ENCODE data around the gene KTN1.

Gene KTN1, protein sequence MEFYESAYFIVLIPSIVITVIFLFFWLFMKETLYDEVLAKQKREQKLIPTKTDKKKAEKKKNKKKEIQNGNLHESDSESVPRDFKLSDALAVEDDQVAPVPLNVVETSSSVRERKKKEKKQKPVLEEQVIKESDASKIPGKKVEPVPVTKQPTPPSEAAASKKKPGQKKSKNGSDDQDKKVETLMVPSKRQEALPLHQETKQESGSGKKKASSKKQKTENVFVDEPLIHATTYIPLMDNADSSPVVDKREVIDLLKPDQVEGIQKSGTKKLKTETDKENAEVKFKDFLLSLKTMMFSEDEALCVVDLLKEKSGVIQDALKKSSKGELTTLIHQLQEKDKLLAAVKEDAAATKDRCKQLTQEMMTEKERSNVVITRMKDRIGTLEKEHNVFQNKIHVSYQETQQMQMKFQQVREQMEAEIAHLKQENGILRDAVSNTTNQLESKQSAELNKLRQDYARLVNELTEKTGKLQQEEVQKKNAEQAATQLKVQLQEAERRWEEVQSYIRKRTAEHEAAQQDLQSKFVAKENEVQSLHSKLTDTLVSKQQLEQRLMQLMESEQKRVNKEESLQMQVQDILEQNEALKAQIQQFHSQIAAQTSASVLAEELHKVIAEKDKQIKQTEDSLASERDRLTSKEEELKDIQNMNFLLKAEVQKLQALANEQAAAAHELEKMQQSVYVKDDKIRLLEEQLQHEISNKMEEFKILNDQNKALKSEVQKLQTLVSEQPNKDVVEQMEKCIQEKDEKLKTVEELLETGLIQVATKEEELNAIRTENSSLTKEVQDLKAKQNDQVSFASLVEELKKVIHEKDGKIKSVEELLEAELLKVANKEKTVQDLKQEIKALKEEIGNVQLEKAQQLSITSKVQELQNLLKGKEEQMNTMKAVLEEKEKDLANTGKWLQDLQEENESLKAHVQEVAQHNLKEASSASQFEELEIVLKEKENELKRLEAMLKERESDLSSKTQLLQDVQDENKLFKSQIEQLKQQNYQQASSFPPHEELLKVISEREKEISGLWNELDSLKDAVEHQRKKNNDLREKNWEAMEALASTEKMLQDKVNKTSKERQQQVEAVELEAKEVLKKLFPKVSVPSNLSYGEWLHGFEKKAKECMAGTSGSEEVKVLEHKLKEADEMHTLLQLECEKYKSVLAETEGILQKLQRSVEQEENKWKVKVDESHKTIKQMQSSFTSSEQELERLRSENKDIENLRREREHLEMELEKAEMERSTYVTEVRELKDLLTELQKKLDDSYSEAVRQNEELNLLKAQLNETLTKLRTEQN (N-terminal part only)

DNA sequence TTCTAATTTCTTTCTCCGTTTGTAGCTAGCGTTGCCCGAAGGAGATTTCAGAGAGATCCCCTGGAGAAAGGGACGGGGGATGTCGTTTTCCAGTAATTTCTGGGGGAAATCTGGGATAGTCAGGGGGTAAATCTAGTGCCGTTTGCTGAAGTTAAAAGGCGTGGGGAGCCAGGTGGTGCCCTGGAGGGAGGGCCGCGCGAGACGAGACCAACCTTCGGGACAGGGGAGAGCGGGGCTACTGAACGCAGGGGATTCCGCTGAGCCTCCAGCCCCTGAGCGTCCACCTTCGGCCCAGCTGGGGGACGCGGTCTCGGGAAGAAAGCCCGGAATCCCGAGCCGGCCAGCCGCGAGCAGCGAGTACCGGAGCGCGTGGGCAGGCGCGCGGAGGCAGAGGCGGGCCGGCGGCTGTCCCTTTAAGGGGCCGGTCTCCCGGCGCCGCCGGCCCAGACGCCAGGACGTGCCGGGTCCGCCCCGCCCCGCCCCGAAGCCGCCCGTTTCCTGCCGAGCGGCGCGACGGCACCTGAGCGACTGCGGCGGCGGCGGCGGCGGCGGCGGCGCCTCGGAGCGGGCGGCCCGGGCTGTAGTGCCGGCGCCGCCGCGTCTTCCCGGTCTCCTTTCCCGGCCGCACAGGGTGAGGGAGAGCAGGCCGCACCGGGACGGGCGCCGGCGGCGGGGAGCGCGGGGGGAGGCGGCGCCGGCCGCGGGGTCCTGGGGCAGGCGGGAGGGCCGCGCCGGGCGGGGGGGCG, at the start of gene KTN1:
KTN1 (plus strand) TSS at position 484 of the 746 bp plus-strand sequence. CDS start 31,842 bp downstream, outside the sequence.
- peak; percentile 60 to 61 for DNase-seq (ENCODE audit: low read depth in 2 of 2, low spot score in 1 of 2)

DNA sequence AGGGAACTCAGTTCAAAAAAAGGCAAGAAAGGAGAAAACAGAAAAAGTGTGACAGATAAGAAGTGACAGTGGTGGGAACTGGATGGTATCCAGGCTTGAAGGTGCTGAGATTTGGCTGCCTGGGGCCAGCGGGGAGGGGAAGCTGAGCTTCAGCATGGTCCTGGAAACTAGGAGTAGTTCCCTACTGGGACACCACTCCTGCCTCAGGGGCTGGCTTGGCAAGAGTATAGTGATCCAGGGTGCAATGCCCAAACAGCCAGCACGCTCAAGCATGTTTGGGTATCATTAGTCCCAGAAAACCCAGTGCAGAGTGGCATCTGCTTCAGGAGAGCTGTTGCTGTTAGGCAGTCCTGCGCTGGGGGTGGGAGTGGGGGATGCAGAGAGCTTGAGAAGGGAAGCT, 49.5 kb upstream of the KTN1 start:
- no peak for DNase-seq (ENCODE audit: low read depth in 2 of 2, low spot score in 1 of 2)

DNA sequence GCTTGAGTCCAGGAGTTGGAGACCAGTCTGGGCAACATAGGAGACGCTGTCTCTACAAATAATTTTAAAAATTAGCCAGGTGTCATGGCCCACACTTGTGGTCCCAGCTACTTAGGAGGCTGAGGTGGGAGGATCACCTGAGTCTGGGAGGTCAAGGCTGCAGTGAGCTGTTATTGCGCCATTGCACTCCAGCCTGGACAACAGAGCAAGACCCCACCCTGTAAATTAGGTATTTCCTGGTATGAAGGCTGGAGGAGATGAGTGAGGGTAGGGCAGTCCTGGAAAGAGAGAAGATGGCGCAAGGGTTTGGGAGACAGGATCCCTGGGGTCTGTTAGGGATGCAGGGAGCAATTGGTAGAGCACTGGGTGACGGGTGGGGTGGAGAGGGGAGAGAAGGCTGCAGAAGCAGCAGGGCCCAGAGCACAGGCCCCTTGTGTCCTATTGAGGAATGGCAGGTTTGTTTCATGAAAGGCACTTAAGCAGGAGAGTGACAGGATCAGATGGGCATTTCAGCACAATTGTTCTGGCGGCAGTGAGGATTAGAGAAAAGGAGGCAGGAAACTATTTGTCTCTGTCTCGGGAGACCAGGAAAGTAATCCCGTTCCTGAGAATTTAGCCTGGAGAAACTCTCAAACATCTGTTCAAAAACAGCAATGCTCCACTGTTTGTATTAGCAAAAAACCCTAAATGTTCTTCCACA, 47.2 kb upstream of the KTN1 start:
- DNase-seq (ENCODE audit: low read depth in 2 of 2, low spot score in 1 of 2), result no peak

DNA sequence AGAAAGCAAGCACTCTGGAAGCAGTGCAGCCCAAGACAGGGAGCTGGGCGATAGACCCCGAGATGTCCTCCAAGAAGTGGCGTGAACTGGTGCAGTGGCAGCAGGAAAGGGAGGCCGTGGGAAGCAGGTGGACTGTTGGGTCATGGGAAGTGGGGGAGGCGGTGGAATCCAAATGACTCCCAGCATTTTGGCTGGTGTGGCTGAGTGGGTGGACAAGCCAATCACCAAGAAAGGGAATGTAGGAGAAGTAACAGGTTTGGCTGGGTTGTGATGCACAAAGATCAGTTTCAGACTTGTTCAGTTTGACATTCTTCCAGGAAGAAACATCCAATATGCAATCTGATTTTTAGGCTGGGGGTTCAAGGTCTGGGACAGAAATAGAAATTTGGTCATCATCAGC, 46.0 kb upstream of the KTN1 start:
- DNase-seq (ENCODE audit: low read depth in 2 of 2, low spot score in 1 of 2), result no peak

DNA sequence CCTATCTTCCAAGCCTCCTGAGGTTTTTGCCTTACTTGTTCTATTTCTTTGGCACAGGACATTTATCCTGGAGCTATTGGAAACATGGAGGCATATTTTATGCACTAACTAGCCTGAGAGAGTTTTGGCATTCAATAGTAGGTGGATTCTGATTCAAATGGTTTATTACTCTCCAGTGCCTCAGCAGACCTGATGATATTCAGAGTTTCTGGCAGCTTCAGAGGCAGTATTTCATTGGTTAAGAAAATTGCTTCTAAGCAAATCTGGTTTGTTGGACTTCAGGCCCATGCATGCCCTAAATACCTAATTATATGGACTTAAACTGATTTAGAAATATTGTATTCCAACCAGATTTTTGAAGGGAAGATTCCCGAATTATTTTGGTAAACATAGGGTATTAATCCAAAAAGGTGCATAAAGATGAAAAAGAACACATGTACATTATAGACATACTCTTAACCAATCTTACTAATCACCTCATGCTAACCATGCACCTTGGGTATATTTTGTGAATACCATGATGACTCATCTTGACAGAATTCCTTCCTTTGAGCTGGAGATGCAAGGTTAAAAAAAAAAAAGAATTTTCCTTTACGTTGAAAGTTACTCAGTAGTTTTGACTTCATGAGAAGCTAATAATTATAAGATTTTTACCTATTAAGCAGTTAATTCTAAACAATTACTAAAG, 44.3 kb upstream of the KTN1 start:
- no peak for DNase-seq (ENCODE audit: low read depth in 2 of 2, low spot score in 1 of 2)

DNA sequence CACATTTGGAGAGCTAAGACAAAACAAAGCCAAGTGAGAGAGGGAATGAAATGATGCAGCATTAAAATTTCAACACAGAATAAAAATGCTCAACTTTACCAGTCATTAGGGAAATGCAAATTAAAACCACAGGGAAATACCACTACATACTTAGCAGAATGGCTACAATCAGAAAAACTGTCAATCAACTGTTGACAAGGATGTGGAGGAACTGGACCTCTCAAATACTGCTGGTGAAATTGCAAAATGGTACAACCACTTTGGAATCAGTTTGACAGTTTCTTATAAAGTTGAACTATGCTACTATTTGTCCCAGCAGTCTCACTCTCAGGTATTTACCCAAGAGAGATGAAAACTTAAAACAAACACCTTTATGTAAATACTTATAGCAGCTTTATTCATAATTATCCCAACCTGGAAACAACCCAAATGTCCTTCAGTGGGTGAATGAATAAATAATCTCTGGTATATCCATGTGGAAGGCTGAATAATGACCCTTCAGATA, 43.8 kb upstream of the KTN1 start:
- no peak for DNase-seq (ENCODE audit: low read depth in 2 of 2, low spot score in 1 of 2)

DNA sequence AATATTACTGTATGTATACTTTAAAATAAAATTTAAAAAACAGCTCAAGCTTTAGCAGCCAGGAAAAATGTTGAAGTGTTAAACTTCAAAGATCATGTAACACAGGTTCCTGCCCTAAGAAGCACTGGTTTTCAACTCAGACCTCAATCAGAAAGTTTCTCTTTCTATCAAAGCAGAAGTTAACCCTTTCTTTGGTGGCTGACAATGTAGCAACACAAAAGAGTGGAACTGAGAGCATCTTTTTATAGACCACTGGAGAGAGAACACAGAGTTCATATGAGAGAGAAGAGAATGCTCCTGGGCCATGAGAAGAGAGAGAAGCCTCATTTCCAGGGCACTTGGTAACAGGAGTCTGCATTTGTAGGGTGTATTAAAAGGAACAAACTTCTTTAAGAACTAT, 42.2 kb upstream of the KTN1 start:
- no peak for DNase-seq (ENCODE audit: low read depth in 2 of 2, low spot score in 1 of 2)

DNA sequence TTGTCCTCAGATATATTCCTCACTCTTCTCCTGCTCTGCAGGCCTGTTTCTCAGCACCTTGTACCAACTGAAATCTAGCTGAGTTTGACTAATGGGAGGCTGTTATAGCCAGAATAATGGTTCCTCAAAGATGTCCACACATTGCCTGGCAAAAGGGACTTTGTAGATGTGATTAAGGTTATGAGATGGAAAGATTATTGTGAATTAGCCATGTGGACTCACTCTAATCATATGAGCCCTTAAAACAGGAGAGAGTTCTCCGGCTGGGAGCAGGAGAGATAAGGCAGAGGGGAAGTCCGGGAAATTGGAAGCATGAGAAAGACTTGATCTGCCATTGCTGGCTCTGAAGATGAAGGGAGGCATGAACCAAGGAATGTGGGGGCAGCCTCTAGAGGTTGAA, 40.0 kb upstream of the KTN1 start:
- DNase-seq (ENCODE audit: low read depth in 2 of 2, low spot score in 1 of 2), result no peak

DNA sequence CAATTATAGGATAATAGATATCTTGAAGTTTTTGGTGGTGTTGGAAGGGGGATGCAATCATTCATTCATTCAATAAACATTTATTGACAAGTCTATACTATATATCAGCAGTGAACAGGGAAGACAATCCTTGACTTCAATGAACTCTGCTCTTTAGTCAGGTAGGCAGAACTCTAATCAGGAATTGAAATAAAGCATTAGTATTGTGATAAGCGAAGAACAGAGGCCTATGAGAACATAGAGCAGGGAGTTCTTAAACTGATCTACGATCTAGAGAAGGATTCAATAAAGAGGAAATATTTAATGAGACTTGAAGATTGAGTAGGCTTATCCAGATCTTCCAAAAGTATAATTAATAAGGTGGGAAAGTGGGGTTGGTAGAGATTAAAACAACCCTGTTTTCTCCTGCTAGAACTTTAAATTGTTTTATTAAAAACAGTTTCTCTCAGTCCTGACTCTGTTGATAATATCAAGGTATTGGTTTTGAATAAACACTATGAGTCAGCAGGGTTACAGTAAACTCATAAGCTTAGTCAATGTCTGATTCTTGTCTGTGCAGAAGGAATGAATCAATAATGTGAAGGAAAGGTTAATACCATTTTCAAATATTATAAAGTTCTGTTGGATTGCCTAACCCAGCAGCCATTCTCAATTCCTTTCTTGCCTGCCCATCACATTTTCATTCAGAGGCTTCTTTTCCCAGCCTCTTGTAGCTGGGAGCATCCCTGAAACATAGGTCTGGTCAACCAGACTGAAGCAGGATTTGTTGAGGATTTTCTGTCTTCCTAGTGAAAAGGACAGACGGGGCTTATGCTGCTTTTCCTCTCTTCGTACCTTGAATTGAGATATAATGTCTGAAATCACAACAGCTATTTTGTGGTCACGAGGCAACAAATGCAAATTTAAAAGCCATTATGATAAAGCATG, 38.9 kb upstream of the KTN1 start:
- no peak for DNase-seq (ENCODE audit: low read depth in 2 of 2, low spot score in 1 of 2)

DNA sequence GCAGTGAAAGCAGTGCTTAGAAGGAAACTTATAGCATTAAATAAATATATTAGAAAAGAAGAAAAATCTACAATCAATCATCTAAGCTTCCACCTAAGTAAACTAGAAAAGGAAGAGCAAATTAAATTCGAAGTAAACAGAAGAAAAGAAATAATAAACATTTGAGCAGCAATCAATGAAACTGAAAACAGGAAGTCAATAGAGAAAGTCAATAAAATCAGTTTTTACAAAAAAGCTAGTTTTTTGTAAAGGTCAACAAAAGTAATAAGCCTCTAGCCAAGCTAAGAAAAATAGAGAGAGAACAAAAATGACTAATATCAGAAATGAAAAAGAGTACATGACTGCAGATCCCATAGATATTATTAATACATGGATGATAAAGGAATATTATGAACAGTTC, 34.2 kb upstream of the KTN1 start:
- no peak for DNase-seq (ENCODE audit: low read depth in 2 of 2, low spot score in 1 of 2)

DNA sequence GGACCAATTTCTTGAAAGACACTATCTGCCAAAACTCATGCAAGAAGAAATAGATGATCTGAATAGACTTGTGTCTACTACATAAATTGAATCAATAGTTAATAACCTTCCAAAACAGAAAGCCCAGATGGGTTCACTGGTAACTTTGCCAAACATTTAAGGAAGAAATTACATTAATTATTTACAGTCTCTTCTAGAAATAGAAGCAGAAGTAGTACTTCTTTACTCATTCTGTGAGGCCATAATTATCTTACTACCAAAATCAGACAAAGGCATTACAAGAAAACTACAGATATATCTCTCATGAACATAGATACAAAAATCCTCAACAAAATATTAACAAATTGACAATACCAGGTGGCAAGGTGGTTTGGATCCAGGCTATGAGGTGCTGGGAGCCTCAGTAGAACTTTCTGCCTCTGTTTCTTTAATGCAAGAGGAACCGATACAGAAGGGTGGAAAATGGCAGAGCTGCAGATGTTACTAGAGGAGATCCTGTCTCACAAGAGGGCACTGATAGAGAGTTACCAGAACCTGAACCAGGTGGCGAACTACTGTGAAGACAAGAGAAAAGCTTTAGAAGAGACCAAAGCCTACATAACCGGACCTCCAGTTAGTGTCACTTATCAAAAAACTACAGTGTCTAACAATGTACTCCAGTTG, 33.7 kb upstream of the KTN1 start:
- no peak for DNase-seq (ENCODE audit: low read depth in 2 of 2, low spot score in 1 of 2)

DNA sequence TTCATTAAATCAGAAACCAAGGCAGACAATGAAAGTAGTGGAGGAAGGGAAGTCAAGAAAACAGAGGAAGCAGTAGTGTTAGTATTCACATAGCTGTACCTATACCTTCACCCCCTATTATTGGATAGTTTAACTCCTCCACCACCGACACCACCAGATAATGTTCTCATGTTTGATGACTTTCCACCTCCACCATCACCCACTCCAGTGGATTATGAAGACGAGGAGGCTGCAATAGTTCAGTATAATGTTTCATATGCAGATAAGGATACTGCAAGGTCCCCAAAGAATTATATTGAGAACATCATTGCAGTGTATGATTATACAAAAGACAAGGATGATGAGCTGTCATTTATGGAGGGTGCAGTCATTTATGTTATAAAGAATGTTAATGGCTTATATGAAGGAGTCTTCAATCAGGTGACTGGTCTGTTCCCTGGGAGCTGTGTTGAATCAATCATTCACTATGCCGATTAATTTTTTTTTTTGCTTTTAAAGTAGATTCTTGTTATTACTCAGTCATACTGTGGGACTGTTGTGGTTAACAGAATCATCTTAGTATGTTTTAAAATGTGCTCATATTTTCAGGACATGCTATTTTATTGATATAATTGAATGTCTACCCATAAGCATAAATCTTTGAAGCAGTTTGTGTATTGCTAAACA, 32.2 kb upstream of the KTN1 start:
- no peak for DNase-seq (ENCODE audit: low read depth in 2 of 2, low spot score in 1 of 2)

DNA sequence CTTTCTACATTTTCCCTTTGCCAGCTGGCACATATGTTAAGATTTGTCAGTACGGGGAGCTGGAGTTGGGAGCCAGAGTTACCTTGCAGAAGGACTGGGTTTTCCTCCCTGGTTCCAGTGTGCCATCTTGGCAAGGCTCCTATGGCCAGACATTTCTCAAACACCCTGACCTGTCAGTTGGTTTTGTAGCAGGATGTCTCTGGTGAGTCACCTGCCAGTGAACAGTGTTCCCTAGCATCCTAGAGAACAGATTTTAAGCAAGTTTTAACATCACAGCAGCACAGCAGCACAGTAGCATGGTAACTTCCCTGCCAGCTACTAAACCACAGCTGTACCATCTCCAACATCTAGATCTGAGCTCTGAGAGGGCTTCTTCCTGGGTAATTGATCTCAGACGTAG, 26.2 kb upstream of the KTN1 start:
- DNase-seq (ENCODE audit: low read depth in 2 of 2, low spot score in 1 of 2), result no peak

DNA sequence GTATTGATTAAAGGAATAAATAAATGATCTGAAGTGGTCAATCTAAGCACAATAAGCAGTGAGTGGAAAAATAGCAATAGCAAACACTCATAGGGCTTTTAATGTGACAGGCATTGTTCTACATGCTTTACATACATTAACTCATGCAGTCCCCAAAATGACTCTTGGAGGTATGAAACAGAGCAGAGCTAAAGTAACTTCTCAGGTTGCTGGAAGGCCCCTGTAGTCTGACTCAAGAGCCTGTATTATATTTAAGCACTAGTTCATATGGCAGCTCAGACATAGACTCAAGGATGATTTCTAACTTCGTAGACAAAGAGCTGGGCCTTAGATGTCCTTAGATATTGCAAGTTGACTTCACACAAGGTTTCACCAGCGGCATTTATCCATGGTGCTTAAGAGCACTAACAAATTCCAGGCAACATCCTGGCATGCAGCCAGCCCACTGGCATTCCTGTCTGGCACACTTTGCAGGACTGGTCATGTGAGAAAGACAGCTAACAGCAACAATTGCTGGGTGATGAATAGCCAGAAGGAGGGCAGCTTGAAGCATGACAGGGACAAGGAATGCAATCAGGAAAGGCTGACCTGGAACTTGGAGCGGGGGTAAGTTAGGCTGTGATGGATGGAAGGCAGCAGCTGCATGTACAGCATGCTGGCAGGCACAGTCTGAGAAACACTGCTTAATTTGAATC, 22.9 kb upstream of the KTN1 start:
- DNase-seq (ENCODE audit: low read depth in 2 of 2, low spot score in 1 of 2), result no peak

DNA sequence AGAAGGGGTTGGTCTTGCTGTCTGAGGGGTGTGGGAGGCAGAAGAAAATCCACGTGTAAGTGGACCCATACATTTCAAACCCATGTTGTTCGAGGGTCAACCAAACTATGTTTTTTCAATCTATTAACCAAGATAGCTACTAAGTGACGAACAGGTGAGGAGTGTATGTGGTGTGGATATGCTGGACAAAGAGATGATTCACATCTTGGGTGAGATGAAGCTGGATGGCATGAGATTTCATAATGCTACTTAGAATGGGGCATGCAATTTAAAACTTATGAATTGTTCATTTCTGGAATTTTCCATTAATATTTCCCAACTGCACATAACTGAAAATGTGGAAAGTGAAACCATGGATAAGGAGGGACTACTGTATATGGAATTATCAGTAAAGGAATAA, 17.9 kb upstream of the KTN1 start:
- DNase-seq (ENCODE audit: low read depth in 2 of 2, low spot score in 1 of 2), result no peak

DNA sequence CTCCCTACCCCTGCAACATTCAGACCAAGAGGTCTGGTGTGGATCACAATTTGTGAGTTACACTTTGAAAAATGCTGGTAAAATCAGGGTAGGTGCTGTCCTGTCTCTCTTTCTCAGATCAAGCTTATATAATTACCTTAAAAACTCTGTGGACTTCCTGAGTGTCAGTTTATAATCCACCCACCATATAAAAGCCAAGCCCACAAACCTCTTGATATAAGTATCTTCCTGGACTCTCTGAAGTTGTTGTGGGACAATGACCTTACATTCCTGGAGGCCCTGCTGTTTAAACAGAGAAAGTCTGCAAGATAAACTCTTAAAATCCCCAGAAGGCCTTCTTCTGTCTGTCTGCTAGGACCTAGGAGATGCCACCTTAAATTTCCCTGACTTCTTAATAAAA, 11.4 kb upstream of the KTN1 start:
- no peak for DNase-seq (ENCODE audit: low read depth in 2 of 2, low spot score in 1 of 2)
